NCI-H128 (cell line): ENCODE results near the gene GSDME.

Experiments
- DNase-seq: peaks from one replicate; lab custom pipeline; 2025; ENCODE audit not compliant: unreplicated experiment; lab: John Stamatoyannopoulos, UW

Gene GSDME

DNA sequence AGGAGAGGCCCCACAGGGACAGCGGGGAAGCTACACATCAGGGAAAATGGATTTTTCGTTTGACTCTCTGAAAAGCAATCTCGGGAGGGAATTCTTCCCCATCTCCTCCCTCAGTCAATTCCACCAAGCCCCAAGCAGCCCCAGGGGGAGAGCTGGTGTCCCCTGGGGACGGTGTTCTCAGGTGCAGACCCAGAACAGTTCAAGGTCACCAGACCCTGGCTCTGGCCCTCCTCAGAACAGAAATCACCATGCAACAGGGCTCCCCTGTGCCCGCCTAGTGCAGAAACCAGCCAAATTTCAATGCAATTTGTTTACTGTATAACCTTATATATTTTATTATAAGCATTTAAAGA, 34.1 kb downstream of the GSDME start:
- DNase-seq = no peak

DNA sequence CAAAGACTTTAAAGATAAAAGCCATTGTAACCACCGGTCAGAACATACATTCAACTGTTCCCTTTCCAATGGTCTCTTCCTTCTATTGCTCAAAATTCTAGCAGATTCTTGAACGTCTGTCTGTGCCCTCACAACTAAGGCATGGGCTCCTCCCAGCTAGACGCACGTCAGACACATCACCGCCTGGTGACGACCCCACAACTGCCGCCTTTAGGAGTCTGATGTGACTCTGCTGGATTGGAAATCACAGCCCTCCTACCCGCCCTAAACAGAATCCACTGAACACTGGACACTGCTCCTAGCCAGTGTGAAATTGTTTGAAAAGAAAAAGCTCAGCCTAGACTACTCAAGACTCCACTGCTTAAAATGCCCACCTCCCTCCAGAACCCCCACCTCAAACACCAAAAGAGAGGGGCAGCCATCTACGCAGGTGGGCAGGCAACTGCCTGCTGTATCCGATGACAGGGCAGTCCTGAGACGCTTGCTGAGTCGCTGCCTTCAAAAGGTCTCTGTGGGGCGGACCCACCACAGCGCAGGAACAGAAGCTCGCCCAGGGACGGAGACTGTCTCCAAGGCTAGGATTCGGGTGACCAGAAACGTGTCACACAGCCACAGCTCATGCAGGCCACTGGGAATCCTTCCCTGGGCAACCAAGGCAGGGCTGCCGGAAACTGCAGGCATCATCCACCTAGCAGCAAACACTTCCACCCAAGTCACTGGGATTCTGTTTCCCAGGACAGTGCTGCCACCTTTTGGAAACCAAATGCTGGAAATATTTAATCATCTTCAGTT, 34.7 kb downstream of the GSDME start:
- no peak for DNase-seq

DNA sequence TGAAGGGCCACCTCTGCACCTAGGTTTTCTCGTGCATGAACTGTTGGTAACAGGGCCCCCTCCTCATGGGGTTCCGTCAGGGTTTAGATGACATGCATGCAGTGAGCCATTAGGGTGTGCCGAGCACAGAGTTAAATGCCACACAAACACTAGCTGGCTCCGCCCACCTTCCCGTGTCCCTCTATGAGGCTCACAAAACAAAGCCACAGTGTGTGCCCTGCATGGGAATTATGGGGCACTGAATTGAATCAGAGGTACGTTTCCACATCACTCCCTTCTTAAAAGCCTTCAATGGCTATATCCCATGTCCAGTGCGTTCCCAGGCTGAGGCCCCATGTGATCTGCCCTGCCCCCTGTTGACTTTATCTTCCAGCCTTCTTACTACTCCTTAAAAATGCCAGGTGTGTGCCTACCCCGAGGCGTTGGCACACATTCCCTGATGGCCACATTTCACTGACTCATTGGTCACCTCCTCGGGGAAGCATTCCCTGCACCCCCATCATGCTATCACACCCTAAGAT, 35.7 kb downstream of the GSDME start:
- no peak for DNase-seq

DNA sequence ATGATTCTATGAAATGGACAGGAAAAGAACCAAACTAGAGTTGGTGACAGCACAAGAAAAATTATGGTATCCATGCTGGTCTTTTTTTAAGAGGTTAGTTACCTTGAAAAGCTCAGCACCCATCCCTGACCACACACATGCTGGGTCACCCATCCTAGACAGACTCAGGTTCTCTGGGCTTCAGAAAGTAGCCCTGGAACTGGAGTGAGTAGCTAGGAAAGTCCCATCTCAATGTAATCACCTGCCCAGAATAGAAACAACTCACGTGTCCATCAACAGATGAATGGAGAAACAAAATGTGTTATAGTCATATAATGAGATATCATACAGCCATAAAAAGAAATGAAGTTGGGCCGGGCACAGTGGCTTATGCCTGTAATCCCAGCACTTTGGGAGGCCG, 37.0 kb downstream of the GSDME start:
- DNase-seq = no peak

DNA sequence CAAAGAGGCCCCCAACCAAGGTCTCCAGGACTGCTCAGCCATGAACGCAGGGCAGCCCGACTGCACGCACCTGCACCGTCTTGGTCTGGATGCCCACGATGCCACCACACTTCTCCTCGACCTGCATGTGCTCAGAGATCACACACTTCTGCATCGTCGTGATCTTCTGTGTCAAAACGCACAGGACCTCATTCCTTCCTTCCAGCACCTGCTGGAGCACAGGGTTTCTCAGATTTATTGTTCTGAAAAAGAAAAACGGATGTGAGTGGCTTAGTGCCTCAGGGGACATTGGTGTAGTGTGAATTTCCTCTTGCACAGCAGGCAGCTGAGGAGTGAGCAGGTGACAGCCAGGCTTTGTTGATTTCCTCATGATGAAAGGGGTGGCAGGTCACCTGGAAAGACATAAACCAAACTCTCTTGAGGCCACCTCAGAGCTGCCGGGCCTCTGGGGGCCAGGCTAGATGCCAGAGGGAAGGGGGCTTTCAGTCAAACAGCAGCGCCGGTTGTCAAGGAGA, 38.2 kb downstream of the GSDME start:
- no peak for DNase-seq

DNA sequence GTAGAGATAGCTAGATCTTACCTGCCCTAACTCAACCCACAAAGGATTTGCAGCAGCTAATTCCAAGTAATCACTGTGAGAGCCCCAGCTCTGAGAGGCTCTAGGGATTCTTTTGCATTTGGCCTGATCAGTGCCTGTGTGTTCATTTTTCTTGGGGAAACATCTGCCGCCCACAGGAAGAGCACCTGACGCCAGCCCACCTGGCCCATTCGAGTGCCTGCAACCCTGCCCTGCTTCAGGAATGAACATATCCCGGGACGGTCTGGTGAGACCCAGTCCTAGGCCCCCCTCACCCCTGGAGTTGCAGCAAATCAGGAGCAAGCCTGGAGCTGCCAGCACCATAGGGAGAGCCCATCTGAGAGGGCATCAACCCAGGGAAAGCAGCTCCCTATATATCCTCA, 38.8 kb downstream of the GSDME start:
- no peak for DNase-seq

DNA sequence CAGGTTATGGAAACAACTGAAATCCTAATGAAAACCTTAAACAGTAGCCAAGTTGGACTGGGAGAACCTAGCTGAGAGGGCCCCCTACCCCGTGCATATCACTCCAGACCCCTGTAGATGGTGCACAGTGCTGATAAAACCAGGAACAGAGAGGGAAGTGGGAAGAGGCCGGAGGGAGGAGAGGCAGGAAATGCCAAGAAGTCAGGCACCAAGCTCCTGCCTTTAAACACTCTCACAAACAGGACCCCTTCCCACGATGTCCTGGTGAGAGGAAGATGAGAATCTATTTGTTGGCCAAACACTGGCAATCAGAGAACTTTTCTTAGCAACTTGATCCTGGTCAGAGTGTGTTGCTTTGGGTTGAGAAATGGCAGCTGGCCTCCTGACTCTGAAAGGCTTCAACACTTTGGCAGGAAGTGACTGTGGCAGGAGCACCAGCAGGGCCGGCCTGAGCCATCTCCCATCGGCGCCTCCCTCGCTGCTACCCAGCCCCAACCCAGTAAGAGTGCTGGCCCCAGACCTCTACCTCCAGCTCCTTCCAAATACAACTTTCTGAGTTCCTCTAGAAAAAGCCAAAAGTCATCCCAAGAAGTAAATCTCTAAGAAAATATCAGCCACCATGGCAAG, 39.5 kb downstream of the GSDME start:
- DNase-seq = no peak

DNA sequence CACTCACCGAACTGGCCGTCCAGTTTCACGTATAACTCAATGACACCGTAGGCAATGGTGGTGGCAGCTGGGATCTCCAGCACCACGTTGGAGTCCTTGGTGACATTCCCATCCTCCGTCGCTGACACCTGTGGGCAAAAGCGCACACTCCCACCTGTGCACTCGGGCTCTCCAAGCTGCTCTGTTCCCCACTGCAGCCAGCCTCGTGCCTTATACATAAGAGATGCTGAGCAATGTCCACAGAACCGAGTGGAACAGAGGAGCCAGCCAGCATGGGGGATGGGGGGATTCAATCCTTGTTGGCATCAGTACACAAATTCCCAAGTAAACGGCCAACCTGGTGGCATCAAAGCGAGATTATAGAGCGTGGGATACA, 40.0 kb downstream of the GSDME start:
- DNase-seq = no peak

DNA sequence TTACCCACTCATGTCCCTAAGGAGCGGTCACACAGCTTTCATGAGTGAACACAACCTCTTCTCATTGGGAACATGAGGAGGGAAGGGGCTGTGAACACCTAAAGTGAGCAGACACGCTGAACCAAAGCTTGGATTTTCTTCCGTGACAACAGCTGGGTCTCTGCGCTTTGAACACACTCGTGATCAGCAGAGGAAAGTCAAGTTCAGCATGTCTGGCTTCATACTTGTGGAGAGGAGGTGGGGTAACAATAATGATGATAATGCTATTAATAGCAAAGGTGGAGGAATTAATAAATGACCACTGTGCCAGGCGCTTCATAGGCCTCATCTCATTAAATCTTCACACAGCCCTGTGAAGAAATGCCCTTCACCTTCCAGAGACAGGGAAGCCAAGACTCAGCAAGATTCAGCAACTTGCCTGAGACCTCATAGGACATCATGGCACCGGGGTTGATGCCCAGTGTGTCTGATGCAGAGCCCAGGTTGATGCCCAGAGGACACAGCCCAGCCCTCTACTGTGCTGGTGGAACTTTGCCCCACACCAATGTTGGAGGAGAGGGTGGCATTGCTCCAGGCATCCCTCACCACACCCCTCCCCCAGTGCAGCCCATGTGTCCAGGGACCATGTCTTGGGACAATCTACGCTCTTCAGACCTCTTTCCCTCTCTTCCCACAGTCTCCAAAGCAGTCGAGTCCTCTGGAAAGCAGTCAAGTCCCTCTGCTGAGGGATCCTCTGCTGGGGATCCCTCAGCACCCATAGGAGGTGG, 40.6 kb downstream of the GSDME start:
- DNase-seq = no peak

DNA sequence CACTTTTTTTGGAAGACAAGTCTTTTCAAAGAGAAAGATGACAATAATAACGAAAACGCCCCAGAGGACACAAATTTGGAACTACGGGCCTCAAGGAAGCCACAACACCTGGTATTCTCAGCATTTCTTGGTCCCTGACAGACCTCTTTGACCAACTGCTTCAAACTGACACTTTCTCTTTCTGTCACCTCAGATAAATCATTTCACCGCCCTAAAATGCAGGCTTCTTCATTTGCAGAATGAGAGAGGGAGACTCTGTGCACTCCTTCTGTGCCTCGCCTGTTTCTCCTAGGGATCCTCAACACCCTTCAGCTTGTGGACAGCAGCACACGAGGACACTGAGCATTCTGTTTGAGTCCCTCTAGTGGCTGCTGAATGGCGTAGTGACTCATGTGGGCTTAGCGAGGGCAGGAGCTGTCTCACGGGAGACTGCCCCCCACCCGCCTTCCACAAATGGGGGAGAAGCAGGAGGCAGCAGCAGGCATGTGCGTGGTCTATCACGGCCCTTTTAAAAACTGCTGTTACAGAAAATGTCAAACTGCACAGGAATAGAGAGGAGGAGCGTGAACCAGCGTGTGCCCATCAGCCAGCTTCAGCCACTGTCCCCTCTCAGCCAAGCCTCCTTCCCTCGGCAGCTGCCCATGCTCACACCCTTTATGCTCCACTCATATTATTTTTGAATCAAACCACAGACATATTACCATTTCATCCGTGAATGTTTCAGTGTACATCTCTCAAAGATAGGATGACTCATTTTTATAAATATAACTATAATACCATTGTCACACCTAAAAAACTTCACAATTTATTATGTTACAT, 41.4 kb downstream of the GSDME start:
- DNase-seq = no peak

DNA sequence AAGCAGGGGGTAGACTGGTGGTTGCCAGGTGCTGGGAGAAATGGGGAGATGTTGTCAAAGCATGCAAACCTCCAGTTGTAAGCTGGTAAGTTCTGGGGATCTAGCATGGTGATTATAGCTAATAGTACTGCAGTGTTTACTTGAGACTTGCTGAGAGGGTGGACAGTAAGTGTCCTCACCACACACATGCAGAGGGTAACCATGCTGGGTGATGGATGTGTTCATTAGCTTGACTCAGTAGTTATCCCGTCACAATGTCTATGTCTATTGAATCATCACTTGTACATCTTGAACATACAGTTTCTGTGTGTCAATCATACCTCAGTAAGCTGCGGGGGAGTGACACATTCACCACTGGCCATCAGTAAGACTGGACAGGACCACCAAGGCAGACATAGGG, 42.1 kb downstream of the GSDME start:
- no peak for DNase-seq

DNA sequence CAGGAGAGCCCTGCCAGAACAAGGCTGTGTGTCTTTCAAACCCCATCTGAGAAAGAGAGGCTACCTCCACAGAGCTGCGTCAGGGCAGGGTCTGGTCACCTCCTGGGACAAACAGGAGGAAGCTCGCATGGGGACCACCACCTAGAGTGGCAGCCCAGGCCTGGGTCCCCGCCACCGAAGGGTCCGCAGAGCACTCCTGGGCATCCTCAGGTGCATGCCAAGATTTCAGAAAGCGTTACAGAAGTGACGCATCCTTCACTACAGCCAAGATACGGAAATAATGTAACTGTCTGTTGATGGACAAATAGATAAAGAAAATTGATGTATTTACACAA, 42.6 kb downstream of the GSDME start:
- DNase-seq = no peak

DNA sequence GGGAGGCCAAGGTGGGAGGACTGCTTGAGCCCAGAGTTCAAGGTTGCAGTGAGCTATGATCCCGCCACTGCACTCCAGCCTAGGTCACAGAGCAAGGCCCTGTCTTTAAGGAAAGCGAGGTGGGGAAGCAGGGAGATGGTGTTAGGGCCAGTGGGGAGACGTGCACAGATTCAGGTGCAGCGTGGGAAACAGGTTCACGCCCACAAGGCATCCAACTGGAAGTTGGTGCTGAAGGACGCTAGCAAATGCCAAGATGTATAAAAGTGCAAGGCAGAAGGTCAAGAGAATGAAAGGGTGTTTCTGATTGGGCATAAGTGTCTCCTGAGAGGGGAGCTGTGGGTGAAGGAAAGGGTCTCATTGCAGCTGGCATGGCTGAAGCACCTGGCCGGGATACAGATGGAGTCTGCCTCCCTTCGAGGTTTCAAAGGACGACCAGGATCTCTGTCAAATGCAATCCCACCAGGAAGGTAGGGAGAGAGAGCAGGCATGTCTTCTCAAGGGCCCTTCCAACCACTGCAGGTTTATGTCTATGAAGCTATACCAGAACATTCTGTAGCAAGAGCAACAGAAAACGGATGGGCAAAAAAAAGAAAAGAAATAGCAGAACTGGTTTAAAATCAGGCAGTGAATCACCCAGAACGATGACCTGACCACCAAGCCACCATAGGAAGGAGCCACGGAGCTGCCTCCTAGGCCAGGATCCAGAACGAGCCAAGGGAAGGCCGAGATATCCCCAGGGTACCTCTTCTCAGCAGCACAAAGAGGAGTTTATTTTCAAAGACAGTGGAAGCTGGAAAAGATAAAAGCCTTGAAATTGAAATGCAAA, 43.2 kb downstream of the GSDME start:
- DNase-seq = no peak

DNA sequence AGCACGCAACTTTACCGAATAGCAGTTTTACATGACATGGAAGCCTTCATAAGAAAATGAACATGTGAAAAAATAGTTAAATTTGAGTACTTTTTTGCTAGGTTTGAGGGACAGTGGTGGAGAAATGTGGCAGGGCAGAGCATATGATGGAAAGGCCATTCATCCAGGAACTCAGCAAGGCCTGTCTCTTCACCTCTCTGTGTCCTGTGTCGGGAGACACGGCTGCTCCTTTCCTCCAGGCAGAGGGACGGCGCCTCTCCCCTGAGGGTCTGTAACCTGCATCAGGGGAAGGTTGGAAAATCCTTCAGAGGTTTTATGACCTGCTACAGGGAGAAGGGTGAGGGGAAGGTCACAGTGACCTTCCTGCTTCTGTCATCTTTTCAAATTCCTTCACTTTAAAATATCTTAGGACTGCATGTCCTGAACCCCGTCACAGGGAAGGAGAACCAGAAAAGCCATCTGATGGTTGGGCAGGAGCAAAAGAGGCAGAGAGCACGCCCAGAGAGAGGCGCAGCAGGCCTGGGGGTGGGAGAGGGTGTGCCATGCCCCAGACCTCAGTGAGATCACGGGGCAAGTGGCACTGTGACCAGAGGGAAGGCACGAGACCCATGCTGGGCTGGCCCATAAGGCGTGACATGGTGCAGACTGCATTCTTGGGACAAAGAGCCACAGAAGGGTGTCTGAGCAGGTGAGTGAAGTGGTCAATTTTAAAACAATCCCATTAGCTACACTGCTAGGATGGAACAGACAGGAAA, 44.0 kb downstream of the GSDME start:
- no peak for DNase-seq

DNA sequence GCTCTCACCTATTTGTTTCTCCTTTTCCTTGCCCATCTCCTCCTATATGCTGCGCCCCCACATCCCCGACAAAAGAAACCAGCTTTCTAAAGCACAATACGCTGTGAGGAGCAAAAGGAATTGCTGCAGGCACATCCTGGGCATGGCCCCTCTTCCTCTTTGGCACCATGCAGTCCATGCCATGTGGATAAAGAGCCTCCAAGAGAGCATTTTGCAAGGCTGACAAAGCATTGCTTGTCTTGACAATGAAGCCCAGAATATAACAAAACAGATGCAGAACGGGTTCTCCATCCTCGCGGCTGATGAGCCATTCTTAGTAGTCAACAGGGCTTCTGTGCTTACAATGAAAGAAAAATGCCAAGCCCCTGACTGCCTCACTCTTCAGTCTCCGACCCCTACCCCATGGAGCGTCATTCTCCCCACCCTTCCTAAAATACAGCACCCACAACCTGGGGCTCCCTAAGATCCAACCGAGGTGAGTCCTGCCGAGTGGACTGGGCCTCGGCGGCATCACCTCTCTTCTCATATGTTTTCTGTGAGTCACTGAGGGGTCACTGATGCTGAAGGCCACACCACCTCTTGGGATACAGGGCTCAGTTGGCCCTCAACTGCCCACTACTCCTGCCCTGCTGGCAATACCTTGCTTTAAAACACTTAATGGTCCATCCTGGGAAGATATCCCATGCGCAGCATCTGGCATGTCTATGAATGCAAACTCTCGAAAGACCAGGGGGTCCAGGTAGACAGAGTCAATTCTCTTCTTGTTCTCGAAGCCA, 47.5 kb downstream of the GSDME start:
- no peak for DNase-seq

DNA sequence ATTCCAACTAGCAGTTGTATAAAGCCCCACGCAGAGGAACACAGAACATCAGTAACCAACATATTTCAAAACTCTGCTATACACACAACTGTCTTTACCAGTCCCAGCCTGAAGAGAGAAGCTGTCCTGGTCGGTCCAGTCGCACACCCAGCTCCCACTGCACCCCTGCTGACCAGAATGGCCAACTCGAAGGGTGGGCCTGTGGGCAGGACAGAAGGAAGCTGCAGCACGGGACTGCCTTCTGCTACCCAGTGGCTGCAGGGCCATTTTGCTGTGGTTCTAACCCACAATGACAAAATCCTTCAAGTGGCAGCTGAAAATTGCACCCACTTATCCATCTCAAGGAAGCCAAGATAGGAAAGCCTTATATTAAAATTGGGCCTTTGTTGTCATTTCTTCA, 48.2 kb downstream of the GSDME start:
- no peak for DNase-seq

DNA sequence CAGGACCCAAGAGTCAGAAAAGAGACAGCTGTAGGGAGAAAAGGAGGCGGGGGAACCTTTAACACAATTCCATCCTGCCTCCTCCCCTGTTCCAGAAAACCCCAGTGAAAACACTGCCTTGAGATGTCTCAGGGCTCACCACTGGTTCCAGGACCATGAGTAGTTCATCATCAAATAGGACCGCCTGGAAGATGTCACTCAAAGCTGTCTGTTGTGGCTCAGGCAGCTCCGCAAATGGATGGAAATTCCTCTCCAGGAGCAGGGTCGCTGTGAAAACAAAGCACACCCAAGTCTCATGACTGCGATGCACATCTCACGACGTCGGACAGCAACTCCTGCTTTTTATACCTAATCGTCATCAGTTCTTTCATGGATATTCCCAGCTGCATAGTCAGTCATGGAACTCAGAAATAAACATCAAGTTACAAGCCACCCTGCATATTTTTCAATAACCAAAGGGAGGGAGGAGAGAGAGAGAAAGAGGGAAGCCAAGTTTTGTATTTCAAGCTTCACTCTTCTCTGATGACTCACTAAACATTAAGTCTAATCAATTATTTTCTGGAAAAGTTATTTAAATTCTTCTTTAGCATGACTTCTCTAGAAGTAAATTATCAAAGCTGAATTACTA, 49.2 kb downstream of the GSDME start:
- no peak for DNase-seq
